HCT116 (cell line): Measurements from ENCODE around the gene HOMER1. TPM values are rescaled to one million over a fixed set of nuclear protein-coding genes. Genes with fewer than 3 reads are reported as not detected.

Source experiments
- ATAC-seq: fragments of 200-7000 bp; cut with Tn5 transposase; 2 replicates; pipeline ENCODE4 v1.9.1; 2020; ENCODE audit warnings: mild to moderate bottlenecking, moderate library complexity
- BruUV-seq: library from RNA; stranded (reverse); fragments of 400-500 nt; replicated peaks from 2 replicates; lab custom pipeline; 2021; lab: Mats Ljungman, UMichigan
- CTCF ChIA-PET: fragments of 300-600 bp; sonication (Branson Sonifier 250); formaldehyde crosslinking; loops from one replicate; lab custom pipeline; 2021; ENCODE audit warnings: antibody characterized with exemption; lab: Charles Lee
- POLR2A ChIA-PET: fragments of 300-600, 350-600 bp; sonication (Branson Sonifier 250); formaldehyde crosslinking; loops from one replicate; lab custom pipeline; 2021; ENCODE audit warnings: antibody characterized with exemption; lab: Charles Lee
- RAD21 ChIA-PET, 2 experiments: fragments of 300-600 bp; sonication (Branson Sonifier 250); formaldehyde crosslinking; loops; one replicate each; lab custom pipeline; 2023; ENCODE audit warnings: low total read pairs in 2 of 2; ENCODE audit not compliant: uncharacterized antibody in 2 of 2, unreplicated experiment in 2 of 2, low non-redundant PET in 1 of 2; lab: Charles Lee
- DNase-seq: peaks from one replicate; pipeline ENCODE4 v3.0.0-alpha.2; 2010; ENCODE audit warnings: low read depth, low spot score
- H2AFZ ChIP-seq: fragments of 200-600 bp; shearing (Covaris generic), sonication (generic); 2 replicates; pipeline ENCODE4 v1.6.1; 2017; ENCODE audit warnings: low read depth, mixed run types, mixed read lengths, antibody characterized with exemption, low read length; ENCODE audit not compliant: poor library complexity, severe bottlenecking
- H3K27ac ChIP-seq: 2 replicates; pipeline ENCODE4 v1.5.1; 2012; ENCODE audit warnings: low read depth, low read length
- H3K27me3 ChIP-seq: fragments of 200-600 bp; sonication (generic); 2 replicates; pipeline ENCODE4 v1.6.1; 2016; ENCODE audit warnings: mixed run types, low read length, mixed read lengths; ENCODE audit not compliant: insufficient read depth
- H3K36me3 ChIP-seq, 2 experiments: fragments of 200-500 bp in 1 of 2; fragments of 200-600 bp in 1 of 2; sonication (Bioruptor generic) in 1 of 2; sonication (generic) in 1 of 2; 2 replicates each; pipeline versions ENCODE4 v1.5.1 to v1.6.1; 2014 to 2016; ENCODE audit warnings: low read length in 2 of 2, inconsistent platforms in 1 of 2, mixed read lengths in 1 of 2, mixed run types in 1 of 2; ENCODE audit not compliant: insufficient read depth in 2 of 2, control insufficient read depth in 1 of 2
- H3K4me1 ChIP-seq, 2 experiments: fragments of 200-600 bp in 1 of 2; sonication (generic) in 1 of 2; 2 replicates each; pipeline versions ENCODE4 v1.5.1 to v1.6.1; 2012 to 2017; ENCODE audit warnings: low read length in 2 of 2, inconsistent platforms in 1 of 2, mild to moderate bottlenecking in 1 of 2, mixed read lengths in 1 of 2, mixed run types in 1 of 2, moderate library complexity in 1 of 2; ENCODE audit not compliant: insufficient read depth in 2 of 2, control insufficient read depth in 1 of 2
- H3K4me2 ChIP-seq: fragments of 200-600 bp; sonication (generic); 2 replicates; pipeline ENCODE4 v1.6.1; 2017; ENCODE audit warnings: mixed run types, low read length, mixed read lengths
- H3K4me3 ChIP-seq, 2 experiments: fragments of 200-600 bp in 1 of 2; sonication (generic) in 1 of 2; replicated peaks in 1 of 2; 2 replicates each; pipeline ENCODE4 v1.5.1; 2011 to 2016; ENCODE audit warnings: low read length in 2 of 2, control low read depth in 1 of 2, low read depth in 1 of 2, mild to moderate bottlenecking in 1 of 2, mixed read lengths in 1 of 2, mixed run types in 1 of 2
- H3K79me2 ChIP-seq: fragments of 200-600 bp; sonication (generic); 2 replicates; pipeline ENCODE4 v1.6.1; 2017; ENCODE audit warnings: mild to moderate bottlenecking, mixed run types, low read length, moderate library complexity, mixed read lengths; ENCODE audit not compliant: insufficient read depth
- H3K9ac ChIP-seq: fragments of 200-600 bp; sonication (generic); 2 replicates; pipeline ENCODE4 v1.6.1; 2016; ENCODE audit warnings: low read length, mixed read lengths
- H3K9me2 ChIP-seq: fragments of 200-600 bp; sonication (generic), shearing (Covaris generic); 2 replicates; pipeline ENCODE4 v1.6.1; 2017; ENCODE audit warnings: mixed run types, mild to moderate bottlenecking, moderate library complexity; ENCODE audit not compliant: insufficient read depth
- H3K9me3 ChIP-seq, 2 experiments: fragments of 200-500 bp in 1 of 2; fragments of 200-600 bp in 1 of 2; sonication (Bioruptor generic) in 1 of 2; sonication (generic) in 1 of 2; 2 replicates each; pipeline ENCODE4 v1.6.1; 2014 to 2017; ENCODE audit warnings: low read length in 2 of 2, mixed read lengths in 2 of 2, inconsistent platforms in 1 of 2, low read depth in 1 of 2, mild to moderate bottlenecking in 1 of 2, mixed run types in 1 of 2, moderate library complexity in 1 of 2; ENCODE audit not compliant: control insufficient read depth in 1 of 2, insufficient read depth in 1 of 2
- H4K20me1 ChIP-seq: fragments of 200-600 bp; sonication (generic), shearing (Covaris generic); 2 replicates; pipeline ENCODE4 v1.6.1; 2017; ENCODE audit warnings: mixed run types, mild to moderate bottlenecking, moderate library complexity; ENCODE audit not compliant: insufficient read depth
- ATF3 ChIP-seq: IDR thresholded peaks from 2 replicates; pipeline ENCODE4 v1.6.1; 2012
- CBX3 ChIP-seq: IDR thresholded peaks from 2 replicates; pipeline ENCODE4 v1.6.1; 2012; ENCODE audit warnings: low read depth
- EZH2phosphoT487 ChIP-seq: fragments of 200-600 bp; IDR thresholded peaks from 2 replicates; pipeline ENCODE4 v1.6.1; 2018; ENCODE audit warnings: antibody characterized with exemption, borderline replicate concordance
- JUND ChIP-seq: IDR thresholded peaks from 2 replicates; pipeline ENCODE4 v1.6.1; 2012
- POLR2AphosphoS5 ChIP-seq: IDR thresholded peaks from 2 replicates; pipeline ENCODE4 v1.6.1; 2011; ENCODE audit warnings: mild to moderate bottlenecking, low read depth, low read length, moderate library complexity
- SIN3A ChIP-seq: IDR thresholded peaks from 2 replicates; pipeline ENCODE4 v1.6.1; 2012; ENCODE audit warnings: low read depth
- ZBTB33 ChIP-seq: IDR thresholded peaks from 2 replicates; pipeline ENCODE4 v1.6.1; 2011; ENCODE audit warnings: mild to moderate bottlenecking, low read length, moderate library complexity; ENCODE audit not compliant: insufficient replicate concordance; ENCODE audit errors: extremely low read depth
- ZNF274 ChIP-seq: fragments of 200-500 bp; sonication (Bioruptor generic); IDR thresholded peaks from 2 replicates; pipeline ENCODE4 v1.6.1; 2014; ENCODE audit warnings: mild to moderate bottlenecking, low read depth, low read length, inconsistent platforms
- intact Hi-C: fragments of 100-400 bp; cut with micrococcal nuclease; formaldehyde crosslinking; loops from 2 replicates; pipeline ENCODE4 v1.10.0; 2022
- total RNA-seq: library from RNA; stranded (reverse); gene quantifications from one replicate; pipeline ENCODE4 v1.2.1, GENCODE V29; 2021; ENCODE audit not compliant: unreplicated experiment

The HOMER1 gene
- total RNA-seq, 1 experiment from 2014 or later = 21.4 TPM

DNA sequence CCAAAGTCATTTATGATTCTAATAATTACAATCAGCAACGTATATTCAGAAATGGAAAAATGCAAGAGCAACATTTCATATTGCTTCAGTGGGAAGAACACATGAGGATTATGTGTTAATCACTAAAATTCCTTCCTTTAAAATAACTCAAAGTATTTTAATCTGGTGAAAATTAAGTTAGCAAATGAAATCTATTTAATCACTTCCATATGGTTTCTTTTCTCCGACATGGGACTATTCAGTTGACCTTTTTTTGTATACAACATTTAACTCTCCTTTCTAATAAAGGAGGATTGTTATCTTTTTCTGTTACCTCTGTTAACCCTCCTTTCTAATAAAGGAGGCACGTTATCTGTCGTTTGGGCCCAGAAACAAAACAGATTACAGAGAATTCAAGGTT is 59.9 kb downstream of the HOMER1 start:
- Histone ChIP-seq H3K79me2 (no peaks in the 10 kb centered on the region; the same call in 1 of the 2 replicates), H3K4me1 (no peaks in the 10 kb centered on the region), H3K9me2 (no peaks in the 10 kb centered on the region), H2AFZ (no peak overlapping the region), H3K27me3 (no peaks in the 10 kb centered on the region), H3K9me3 (no peaks in the 10 kb centered on the region), H3K36me3 (no peaks in the 10 kb centered on the region), H4K20me1 (no peaks in the 10 kb centered on the region), H3K9ac (no peak overlapping the region), H3K27ac (no peak overlapping the region), H3K4me3 (no peak overlapping the region), H3K4me2 (no peak overlapping the region)
- no peak for DNase-seq
- CTCF ChIA-PET = interaction anchor here (2.3 kb wide), 1 partner anchor 10 kb away, joined by 5 read pairs; no protein-coding TSS in a partner anchor
- no TSS peak for BruUV-seq
- POLR2A ChIA-PET = no interaction called here
- no peak for ATAC-seq
- intact Hi-C loops = loop anchor here (10.0 kb wide), 1 partner anchor 61 kb away; the partner anchor contains the start of gene HOMER1
- RAD21 ChIA-PET = no interaction called here
- TF ChIP-seq CBX3 (no peak), SIN3A (no peak), ZBTB33 (no peak), EZH2phosphoT487 (no peak), JUND (no peak), ATF3 (no peak), ZNF274 (no peak), POLR2AphosphoS5 (no peak)
